Suppressor macrophage treated with lipopolysaccharide for 4 hours (primary cell): ENCODE data around the gene SMPX.

ENCODE experiments used
- DNase-seq: peaks from one replicate; pipeline ENCODE4 v3.0.0-alpha.2; 2020

The SMPX gene

DNA sequence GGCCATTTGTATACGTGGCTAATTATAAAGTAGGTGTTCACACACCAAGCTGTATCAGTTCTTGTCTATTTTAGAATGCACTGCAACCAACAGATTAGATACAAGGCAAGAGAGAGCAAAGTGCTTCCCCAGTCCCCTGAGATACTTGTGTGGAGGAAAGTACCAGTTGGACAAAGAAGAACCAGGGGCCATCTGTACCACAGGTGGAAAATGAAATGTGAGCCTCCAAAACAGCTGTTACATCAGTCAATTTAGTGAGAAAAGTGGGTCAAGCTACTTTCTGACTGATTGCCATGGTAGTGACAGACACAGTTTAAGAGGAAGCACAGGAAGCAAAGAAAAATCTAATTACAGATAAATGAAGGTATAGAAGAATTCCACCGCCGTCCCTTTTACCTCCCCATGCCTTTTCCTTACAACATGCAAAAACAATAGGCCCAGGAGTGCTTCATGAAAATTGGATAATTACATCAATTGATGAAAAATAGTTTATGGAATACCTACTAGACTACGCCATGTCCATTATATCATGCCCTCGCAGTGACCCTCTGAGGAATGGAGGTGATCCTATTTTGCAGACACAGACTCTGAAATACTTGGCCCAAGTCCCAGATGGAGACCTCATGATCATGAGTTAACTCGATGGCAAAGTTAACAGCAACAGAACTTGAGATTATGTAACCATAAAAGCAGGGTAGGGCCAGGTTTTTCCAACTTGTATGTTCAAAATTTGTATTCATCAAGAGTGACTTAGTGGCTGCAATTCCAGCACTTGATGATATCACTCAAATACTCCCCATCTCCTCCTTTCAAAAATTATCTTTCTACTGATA is 15.8 kb downstream of the SMPX start:
- no peak for DNase-seq

DNA sequence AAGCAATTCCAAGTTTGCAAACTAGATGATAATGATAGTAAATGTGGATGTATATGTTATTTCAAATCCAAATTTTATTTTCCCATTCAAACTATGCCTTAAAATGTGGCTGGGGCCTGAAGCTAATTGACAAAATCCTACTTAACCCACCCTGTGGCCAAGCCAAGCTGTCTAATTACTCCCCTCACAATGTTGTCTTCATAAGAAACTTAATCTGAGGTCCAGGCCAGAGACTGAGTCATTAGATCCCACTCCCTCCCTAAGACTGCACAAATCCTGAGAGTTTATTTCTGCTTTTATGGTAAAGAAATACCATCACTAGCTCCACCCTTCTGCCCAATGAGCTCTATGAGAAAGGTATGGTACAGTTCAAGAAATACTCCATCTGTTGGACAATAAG is 16.6 kb downstream of the SMPX start:
- no peak for DNase-seq

DNA sequence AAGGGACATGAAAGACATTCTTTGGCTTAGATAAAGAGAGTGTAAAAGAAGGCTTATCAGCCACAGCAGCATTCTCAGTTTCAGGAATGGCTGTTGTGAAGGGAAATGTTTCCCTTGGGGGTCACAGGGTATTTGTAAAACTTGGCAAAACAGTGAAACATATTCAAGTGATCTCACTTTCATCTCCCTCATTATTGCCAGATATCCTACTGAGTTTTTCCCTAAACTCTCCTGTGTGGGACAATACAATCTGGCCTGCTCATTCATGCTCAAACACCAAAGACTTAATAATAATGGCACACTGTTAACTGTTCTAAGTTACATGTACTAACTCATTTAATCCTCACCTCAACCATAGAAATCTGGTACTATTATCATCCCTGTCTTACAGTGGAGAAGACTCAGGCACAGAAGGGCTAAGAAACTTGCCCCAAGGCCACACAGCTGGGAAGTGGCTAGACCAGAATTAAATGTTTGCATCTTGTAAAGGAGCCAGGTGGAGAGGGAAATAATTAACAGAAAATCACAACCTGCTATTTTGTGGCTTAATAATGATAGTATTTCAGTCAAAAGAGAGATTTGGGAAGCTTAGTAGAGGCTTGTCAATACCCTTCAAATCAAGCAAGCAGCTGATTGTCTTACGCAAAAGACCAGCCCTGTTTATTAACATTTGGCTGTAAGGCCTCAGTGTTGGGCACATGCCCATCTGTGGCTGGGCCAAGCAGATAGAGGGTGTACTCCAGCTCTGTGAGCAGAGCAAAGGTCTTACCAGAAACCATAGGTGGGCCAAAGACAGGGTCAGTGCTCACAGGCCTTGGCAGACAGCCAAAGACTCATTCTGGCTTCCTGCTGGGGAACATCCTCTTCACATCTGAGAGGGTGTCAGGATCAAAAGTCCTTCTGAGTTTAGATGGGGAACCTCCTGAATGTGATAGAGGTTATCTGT is 17.3 kb downstream of the SMPX start:
- no peak for DNase-seq

DNA sequence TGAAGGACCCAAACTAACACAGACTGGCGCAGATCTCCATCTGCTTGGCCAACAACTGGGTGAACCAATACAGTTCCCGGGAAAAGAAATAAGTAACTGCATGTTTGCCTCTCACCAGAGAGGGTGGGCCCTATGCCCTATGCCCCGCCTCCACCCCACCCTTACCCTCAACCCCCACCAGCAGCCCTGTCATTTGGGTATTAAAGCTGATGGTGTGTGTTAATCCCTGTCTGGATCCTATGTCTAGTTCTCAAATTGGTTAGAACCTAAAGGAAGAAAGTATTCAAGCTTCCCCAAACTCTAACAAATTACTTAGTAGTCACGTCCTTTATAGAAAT is 19.0 kb downstream of the SMPX start:
- DNase-seq: no peak

DNA sequence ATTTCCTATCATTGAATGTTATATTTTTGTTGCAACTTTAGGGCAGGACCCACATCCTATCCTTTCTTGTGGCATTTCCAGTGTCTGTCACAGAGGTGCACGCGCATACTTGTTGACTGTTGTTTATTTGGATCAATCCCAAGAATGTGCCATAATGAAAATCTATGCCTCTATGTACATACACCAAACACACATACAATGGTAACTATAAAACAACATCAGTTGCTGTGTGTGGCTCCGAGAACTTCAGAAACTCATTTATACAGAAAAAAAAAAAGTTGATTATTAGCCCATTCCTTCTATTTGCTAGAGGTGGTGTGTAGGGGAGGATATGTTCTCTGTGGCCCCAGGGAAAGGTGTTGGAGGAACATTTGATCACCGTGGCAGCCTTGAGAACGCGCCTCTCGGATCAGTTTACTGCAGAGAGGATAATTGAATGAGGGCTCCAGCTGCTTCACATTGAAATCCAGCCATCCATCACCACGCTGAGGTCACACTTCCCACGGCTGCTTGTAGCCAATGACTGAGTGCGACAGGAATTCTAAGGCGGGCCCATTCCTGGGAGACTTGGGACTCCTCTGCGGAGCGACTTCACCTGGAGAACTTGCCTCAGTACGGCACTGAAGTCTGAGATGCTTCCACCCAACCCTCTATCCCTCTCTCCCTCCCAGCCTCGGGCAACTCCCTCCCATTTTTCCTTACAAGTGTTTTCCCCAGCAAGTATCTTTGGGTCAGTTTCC is 19.5 kb downstream of the SMPX start:
- DNase-seq: no peak

DNA sequence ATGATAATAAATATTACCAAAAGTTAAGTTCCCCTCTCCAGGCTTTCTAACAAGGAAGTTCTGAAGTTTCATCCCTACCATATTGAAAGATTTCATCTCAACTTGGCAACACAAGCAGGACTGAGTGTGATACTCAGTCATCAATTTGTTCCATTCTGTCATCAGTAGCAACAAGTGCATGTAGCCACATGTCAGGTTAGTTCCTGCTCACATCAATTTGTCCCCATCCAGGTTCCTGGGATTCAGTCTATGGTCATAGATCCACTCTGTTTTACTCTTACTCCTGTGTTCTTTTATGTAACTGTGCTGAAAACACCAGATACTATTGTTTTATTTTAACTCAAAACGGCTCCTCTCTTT is 22.2 kb downstream of the SMPX start:
- DNase-seq: no peak

DNA sequence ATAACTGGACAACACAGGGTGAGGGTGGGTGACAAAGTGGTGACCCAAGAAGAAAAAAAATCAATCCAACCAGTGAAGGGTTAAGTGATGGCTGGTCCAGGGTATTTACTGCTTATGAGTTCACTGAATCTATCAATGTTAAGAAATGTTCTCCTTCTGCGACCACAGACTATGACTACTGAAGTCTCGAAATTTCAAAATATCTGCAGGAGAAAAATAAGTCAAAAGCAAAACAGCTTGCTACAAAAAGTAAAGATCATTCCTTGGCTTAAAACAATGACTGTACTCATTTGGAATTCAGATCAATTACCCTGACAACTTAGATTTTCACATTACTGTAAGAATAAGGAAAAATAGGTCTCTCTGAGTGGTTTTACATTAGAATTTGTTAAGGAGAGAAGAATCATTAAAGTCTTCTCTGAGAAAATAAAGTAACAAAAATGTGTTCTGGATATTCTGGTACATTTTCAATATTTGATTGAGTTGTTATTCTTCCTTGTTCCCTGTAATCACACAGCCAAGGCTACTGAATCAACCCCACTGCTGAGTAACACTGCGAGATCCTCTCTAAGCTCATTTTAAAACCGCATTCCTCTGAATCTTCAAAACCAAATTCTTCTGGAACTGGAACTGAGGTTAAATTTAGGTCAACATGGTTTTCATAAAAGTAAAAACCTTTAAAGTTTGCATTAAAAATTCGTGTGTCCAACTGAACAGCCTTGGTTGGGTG is 22.7 kb downstream of the SMPX start:
- no peak for DNase-seq

DNA sequence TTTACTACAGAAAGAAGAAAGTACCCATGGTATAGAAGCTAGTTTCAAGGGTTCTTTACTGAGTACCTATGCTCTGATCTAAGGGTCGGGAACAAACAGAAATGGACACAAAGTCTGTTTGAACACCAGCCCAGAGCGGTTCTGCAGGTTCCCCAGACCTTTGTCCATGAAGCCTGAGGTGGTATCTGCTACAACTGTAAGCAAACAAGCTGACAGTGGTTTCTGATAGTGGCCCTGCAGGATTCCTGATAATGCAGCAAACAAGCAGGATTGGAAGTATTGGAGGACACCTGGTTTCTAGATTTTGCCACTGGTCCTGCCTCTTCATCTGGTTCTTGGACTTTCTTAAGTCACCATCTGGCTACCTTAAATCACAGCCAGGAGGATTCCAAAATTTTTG is 23.7 kb downstream of the SMPX start:
- no peak for DNase-seq

DNA sequence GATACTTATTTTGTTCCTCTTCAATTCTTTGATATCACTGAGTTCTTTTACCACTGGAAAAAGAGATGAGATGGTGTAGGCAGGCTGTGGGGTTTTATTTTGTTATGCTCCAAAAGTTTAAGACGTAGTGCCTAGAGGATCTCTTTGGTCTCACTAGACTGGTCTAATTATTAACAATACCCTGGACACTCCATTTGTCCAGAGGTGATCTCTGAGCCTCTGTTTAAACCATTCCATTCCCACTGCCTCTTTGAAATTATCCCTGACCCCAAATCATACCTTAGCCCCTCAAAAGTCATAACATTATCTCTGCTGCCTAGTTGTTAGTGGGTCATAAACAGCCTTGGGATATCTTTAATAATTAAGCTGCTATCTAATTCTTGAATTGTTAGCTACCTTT is 24.2 kb downstream of the SMPX start:
- no peak for DNase-seq

DNA sequence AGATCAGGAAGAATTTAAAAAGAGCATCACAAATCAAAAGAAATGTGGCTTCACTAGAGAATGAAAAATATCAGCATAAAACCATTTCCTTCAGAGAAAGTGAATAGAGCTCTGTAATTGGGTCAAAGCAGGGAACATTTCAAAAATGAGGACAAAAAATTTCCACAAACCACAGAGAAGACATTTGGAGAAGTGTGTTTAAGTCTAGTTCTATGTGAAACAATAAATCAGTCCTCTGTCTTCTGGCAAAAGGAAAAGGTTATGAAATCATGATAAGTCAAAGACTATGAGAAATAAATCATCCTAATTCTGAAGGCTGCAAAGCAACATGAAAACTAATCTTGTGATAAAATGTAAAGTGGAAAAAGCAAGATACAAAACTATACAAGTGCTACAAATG is 27.9 kb downstream of the SMPX start:
- no peak for DNase-seq

DNA sequence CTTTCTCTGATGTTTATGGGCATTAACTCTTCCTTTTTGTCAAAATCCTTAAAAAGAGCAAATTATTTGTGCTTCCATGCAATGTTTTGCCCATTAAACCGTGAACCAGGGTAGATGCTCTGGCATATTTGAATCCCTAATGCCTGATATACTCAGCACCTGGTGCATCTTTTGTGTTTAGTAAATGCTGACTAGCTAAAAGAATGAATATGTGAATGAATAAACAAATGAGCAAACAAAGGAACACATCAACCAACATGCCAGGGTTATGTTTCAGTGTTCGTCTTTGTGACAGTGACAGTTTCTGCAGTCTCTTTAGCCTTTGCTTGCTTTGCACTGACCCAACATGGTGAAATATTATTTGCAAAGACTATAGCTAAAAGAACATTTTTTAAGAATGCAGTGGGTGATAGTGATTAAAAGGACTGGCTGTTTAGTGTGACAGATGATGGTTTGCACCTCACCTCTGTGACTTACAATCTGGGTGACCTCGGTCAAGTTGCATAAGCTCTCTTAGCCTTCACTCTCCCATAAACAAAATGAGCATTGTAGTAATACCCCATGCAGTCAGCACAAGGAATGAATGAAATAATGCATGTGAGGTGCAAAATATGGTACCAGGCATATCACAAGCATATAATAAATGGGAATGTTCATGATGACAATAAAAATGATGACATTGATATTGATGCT is 29.5 kb downstream of the SMPX start:
- no peak for DNase-seq

DNA sequence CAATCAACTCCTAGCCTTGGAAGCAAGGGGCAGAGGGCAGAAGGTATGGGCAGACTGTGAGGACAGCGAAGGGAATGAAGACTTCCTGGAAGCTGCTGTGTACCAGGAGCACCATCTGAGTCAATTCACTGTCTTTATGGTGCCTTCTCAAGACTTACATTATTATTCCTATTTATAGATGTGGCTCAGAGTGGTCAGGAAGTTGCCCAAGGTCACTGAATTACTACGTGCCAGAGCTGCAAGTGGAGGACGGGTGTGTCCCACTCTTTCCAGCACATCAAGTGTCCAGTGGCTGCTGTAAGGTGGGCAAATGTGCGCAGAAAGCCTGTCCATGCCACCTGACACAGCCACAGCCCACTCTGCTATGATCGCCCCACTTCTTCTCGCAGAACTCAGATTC is 32.0 kb downstream of the SMPX start:
- DNase-seq: no peak

DNA sequence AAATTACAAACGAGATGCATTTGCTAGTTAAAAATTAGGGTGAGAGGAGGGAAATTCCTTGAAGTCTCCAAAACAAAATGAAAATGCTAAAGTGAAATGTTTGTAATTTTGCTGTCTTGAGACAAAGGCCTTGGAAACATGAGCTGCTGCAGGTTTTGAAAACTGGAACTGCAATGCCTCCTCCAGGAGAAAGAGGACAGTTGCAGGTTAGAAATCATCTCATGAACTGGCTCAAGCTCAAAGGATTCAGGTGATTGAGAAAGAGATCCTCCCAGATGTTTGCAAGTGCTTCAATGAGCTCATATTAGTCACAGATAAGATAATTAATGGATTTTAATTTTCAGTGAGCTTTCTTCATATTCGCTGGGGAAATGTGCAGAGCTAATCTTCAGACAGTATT is 32.4 kb downstream of the SMPX start:
- DNase-seq: no peak

DNA sequence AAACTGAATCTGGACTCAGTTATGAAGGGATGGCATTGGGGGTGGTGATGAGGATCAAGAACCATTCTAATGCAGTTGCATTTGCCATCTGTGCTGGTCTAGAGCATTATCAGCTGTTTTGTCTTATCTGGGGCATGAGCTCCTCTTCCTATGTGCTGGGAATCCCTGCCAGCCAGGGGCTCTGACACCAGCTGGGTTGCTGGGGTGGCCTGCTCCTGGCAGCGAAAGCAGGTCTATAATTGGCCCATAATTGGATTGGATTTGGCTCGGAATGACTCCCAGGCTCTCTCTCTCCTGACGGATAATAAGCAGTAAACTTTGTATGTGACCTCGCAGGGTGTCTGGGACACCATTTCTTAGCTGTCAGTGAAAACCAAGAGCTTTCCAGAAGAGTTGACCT is 34.1 kb downstream of the SMPX start:
- DNase-seq: no peak

DNA sequence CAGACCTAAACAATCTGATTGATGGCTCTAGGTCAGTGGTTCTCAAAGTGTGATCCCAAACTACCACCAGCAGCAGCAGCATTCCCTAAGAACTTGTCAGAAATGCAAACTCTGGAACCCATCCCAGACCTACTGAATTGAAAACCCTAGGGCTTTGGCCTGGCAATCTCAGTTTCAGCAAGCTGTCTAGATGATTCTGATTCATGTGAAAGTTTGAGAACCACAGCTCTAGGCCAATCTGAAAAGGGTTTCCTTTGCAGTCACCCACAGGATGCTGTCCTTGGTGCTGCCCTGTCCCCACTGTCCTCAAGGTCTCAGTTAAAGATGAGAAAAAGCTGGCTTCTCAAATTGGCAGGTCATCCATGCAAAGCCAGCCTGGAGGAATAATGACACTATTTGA is 34.8 kb downstream of the SMPX start:
- no peak for DNase-seq

DNA sequence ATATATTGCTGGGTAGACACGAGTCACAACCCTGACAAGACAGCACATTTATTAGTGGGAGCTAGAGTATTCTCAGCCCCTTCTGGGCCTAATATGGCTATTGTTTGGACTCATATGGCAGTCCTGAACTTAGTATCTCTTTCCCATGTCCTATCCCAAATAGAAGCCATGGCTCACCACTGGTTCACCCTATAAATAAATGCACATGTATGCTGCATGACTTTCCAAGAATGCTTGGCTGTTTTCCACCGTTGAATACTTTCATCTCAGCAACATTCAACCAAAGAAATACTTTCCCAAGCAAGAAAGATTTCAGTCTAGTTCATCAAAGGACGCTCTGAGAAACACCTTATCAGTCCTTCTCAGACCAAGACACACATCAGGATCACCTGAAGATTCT is 36.7 kb downstream of the SMPX start:
- no peak for DNase-seq

DNA sequence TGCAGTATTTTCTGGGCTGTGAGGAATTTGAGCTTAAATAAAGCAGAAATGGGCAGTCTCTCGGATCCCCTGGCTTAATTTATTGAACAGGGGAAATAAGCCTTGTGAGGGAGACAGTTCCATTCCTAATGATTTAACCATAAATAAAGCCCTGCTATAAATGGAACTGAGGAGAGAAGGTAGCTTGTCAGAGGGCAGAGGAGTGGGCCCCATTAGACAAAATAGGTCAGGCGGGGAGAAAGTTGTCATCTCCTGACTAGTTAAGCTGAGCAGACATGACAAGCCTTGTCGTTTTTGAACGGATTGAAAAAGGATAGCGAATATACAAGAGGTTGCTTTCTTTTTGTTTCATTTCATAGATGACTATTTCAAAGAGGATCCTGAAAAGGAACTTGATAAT is 39.3 kb downstream of the SMPX start:
- no peak for DNase-seq

DNA sequence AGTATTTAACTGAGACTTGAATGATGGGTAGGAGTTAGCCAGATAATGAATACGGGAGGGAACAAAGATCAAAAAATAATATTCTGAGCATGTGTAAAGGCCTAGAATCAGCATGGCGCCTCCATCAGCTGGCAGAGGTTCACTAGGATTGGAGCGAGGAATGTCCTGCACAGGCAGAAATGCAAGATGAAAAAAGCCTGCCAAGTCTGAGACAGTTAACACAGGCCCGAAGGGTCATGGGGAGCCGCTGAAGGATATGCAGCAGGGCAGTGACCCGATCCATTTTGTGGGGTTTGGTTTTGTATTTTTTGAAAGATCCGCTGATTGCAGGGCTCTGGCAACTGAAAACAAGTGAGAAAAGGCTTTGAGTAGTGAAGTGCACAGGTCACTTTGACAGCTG is 40.1 kb downstream of the SMPX start:
- DNase-seq: no peak

DNA sequence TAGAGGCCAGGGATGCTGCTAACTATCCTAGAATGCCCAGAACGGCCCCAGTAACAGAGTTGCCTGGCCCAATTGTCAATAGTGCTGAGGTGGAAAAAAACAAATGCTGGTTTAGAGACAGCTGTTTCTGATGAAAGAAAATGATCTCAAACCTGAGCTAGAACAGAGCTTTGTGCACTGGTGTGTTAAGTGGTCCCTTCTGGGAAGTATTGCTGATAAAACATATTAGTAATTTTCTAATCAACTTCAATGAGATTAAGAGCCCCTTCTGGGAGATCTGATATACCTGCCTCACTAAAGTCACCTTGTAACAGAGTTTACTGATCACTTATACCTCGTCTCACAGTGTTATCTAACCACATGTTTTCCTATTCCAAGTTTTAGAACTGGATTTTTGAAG is 42.1 kb downstream of the SMPX start:
- DNase-seq: no peak

DNA sequence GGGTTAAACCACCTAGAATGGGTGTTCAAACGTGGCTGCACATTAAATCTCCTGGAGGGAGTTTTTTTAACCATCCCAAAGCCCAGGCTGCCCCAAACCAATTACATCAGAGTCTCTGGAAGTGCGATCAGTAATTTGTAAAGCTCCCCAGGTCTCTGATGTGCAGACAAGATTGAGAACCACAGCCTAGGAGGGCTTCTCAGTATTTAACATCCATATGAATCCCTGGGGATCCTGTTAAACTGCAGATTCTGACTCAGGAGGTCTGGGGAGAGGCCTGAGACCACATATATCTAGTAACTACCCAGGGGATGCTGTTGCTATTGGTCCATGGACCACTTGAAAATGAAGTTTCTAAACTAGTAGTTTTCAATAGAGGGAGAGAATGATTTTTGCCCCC is 42.6 kb downstream of the SMPX start:
- no peak for DNase-seq

DNA sequence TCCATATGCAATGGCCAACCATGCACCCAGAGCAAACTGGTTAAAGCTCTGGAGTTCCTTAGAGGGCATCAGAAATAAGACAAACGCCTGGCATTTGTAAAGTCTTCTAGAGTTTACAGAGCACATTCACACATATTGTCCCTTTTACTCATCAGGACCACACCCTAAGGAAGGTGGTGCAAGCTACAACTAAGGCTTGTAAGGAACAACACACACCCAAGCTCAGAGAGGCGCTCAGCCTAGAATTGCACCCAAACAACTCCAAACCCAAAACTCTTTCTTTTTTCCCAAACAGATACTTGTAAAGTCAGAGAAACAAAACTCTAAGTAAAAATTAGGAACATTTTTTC is 46.1 kb downstream of the SMPX start:
- DNase-seq: no peak

DNA sequence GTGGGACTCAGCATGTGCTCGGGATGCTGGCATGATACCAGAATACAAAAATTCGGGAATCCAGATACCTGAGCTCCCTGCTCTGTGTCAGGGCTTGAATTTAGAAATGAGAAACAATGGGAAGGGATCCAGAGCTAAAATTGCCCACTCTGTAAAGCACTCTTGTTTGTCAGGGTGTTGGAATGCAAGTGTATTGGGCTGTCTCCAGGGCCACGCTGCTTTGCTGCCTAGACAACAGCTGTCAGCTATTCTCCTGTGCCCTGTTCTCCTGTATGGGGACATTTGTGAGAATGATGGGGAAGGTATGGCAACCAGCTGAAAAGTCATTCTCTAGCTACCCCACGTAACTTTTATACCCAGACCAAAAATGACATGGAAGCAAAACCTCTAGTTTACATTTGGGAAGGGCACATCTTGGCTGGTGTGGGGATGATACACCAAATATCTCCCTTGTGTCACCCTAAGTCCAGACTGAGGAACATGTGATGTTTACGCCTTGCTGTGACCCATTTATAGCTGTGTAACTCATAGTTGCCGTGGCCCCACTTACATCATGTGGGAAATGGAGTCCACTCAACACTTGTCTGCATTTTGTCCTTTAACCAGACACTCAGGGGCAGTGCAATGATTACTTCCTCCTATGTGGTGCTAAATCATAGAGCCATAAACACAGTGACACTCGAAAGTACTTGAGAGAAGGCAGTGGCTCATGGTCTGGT is 46.6 kb downstream of the SMPX start:
- no peak for DNase-seq
